GM13977 (cell line): ENCODE data around the gene CAMTA1.

Experiments used
- DNase-seq: peaks from one replicate; pipeline ENCODE4 v3.0.0; 2012; ENCODE audit warnings: low spot score
- in situ Hi-C: fragments of 300-500 bp; cut with MboI; formaldehyde crosslinking; loops from one replicate; pipeline ENCODE4 v1.12.0; 2022; ENCODE audit warnings: low sequenced_read_pairs, low pct_unique_long_range_greater_than_20kb, mixed read lengths, inconsistent platforms; ENCODE audit not compliant: unreplicated experiment
- TF ChIP-seq, protein P1 (sequence below): IDR thresholded peaks from 2 replicates; pipeline ENCODE4 v1.5.1; 2012; ENCODE audit warnings: mild to moderate bottlenecking, control low read depth; ENCODE audit not compliant: insufficient read depth; ENCODE audit errors: extremely low read depth, missing control alignments

CAMTA1 gene

DNA sequence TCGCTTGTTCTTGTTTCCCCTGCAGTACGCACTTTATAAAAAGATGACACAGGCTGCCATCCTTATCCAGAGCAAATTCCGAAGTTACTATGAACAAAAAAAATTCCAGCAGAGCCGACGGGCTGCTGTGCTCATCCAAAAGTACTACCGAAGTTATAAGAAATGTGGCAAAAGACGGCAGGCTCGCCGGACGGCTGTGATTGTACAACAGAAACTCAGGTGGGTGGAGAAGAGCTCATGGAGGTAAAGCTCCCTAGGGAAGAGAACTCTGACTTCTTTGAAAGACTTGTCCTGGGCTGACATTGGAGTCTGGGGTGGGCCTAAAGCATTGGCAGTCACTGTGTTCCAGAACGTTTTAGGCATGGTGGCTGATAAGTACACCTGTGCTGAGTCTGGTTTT is 965.9 kb downstream of the CAMTA1 start:
- TF ChIP-seq, protein P1, sequence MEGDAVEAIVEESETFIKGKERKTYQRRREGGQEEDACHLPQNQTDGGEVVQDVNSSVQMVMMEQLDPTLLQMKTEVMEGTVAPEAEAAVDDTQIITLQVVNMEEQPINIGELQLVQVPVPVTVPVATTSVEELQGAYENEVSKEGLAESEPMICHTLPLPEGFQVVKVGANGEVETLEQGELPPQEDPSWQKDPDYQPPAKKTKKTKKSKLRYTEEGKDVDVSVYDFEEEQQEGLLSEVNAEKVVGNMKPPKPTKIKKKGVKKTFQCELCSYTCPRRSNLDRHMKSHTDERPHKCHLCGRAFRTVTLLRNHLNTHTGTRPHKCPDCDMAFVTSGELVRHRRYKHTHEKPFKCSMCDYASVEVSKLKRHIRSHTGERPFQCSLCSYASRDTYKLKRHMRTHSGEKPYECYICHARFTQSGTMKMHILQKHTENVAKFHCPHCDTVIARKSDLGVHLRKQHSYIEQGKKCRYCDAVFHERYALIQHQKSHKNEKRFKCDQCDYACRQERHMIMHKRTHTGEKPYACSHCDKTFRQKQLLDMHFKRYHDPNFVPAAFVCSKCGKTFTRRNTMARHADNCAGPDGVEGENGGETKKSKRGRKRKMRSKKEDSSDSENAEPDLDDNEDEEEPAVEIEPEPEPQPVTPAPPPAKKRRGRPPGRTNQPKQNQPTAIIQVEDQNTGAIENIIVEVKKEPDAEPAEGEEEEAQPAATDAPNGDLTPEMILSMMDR, result no peak
- in situ Hi-C loops, result loop anchor here (25.0 kb wide), 1 partner anchor 89 kb away; no protein-coding TSS in a partner anchor
- DNase-seq, result no peak

DNA sequence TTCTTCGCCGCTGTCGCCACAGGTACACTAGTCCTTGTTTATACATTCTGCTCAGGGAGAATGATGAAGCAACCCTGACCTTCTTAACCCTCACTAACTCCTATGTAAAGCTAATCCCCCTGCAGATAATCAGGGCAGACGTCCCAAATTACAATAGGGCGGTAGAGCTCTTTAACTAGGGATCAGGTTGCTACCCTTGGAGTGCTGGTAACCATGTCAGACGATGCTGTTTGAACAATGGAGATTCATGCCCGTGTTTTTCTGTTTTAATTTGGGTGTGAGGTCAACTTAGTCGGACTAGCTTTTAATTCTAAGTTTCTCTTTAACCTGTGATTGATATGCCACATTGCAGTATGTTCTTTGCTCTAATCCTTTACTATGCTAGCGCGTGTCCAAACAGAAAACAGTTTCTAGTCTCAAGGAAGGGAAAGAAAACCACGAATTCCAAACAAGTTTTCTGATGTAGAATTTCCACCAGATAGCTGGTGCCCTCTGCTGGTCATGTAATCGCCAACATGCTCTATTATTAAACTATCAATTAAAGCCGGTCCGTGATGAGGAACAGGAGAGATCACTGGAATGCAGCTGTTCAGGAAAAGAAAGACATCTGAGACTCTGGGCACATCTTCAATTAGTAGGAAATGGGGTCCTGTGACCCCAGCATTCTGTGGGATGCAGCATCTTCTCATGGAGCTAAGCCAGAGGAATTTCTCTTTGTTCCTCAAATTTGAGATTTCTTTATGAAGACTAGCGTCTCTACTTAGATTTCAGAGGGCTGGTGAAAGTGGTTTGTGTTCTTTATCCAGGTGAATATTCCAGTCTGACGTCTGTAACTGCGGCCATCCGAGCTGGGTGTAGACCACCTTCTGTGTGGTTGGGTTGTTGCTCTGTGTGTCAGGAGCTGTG is 967.5 kb downstream of the CAMTA1 start:
- in situ Hi-C loops, result loop anchor here (25.0 kb wide), 1 partner anchor 90 kb away; no protein-coding TSS in a partner anchor
- DNase-seq, result no peak
- TF ChIP-seq, protein P1, result peak; percentile 70

DNA sequence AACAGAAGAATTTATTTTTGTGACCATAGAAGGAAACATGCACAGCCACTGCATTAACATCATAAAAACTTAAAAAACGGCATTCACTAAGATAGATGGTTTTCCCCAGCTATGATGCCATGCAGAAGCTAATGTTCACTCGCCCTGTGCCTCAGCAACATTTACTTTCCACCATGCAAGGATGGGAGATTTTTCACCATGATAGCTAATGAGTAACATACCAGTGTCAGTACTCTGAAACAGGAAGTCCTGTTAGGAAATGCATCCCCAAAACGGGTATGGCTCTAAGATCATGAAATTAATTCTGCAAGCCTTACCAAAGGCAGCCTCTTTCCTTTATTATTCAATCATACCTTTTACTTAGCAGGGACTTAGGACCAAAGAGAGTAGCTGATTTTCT is 968.4 kb downstream of the CAMTA1 start:
- TF ChIP-seq, protein P1, result no peak
- no peak for DNase-seq
- in situ Hi-C loops, result loop anchor here (25.0 kb wide), 1 partner anchor 91 kb away; no protein-coding TSS in a partner anchor

DNA sequence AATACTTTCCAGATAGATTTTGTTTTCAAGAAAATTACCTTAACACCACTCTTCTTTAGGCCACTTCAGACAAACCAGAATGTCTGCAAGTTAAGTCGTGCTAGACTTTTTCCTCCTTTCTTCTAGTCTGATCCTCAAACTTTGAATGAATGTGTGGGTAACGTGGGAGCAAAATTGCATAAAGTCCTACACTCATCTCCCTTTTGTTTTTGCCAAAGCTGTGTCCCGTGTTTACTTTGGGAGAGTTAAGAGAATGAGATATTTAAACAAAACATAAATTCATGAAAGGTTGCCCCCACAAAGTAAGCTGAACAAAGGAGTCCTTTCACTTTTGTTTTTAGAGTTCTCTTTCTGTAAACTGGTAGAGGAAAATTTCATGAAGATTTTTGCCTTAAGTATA is 969.0 kb downstream of the CAMTA1 start:
- TF ChIP-seq, protein P1, result no peak
- no peak for DNase-seq
- in situ Hi-C loops, result loop anchor here (25.0 kb wide), 1 partner anchor 92 kb away; no protein-coding TSS in a partner anchor

DNA sequence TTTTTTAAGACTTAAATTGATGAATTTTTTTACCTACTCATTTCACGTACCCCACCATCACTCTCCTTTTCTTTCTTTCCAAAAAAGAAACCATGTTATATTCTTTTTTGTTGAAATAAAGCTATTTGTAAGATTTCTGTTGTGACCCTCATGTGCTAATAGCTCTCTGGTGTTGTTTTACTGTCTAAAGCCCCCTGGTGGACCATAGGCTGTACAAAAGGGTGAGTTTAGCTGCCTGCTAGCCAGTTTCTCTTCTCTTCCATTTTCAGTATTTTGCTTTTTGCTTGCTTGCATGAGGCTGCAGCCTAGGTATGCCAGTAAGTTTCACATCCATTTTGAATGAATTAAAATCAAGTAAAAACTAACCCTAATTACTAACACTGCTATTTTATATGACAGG is 970.2 kb downstream of the CAMTA1 start:
- in situ Hi-C loops, result loop anchor here (25.0 kb wide), 1 partner anchor 93 kb away; no protein-coding TSS in a partner anchor
- no peak for DNase-seq
- TF ChIP-seq, protein P1, result peak; percentile 21

DNA sequence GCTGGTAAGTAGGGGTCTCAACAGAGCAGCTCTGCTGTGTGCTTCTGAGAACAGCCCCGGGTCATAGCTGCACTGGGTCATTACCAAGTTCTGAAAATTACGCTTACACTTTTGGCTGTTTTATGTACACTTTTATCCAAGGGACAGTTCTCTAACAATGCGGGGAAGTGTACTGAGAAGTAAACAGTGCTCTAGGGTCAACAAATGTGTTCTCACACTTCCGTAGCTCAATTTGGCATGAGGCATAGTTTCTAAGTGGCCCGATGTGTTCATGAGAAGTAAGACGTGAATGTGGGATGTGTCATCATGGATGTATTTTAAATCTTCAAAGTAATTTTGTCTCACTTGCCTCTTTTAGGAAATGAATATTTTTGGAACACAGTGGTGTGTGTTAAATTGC is 975.0 kb downstream of the CAMTA1 start:
- in situ Hi-C loops, result loop anchor here (25.0 kb wide), 1 partner anchor 98 kb away; no protein-coding TSS in a partner anchor
- TF ChIP-seq, protein P1, result no peak
- no peak for DNase-seq
